ENCODE measurements around the gene NUP88.
"Not testable (repeated sequence)": the region's sequence is repeated elsewhere in the genome, so short reads cannot be mapped to it uniquely, and the experiment has no call there.

Gene NUP88

DNA sequence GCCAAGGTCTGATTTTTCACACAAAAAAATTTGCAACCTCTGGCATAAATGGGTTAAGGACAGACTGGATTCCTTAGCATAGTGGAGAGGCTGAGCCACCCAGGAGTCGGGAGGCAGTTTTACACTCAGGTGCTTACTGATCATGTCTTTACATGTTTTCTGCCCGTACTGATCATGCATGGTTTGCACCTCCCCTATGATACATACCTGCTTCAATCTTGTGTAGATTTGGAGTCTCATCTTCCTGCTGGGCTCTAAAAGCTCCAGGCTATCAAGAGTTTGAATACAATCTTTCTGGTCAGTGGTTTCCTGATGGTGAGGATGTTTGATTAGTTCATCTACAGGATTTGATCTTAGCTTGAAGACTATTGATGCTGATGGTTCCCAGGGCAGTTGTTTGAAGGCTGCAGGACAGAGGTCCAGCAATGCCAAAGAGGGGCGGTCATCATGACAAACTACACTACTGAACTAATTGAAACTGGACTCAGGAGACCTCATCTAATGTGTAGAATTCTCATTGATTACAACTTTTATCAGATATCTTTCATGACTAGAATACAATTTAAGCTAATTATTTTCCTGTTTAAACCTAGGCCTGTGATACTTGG is 12.6 kb upstream of the NUP88 start:
- Histone ChIP-seq H3K9me3 (ENCODE audit: control insufficient read depth, insufficient read depth, low read length) (no peaks in the 10 kb centered on the region), H3K4me1 (ENCODE audit: insufficient read depth, low read length) (no peaks in the 10 kb centered on the region), H3K9ac (ENCODE audit: low read depth, low read length) (no peak overlapping the region), H3K36me3 (ENCODE audit: insufficient read depth, low read length) (peaks cover 64% of the 10 kb centered on the region)

DNA sequence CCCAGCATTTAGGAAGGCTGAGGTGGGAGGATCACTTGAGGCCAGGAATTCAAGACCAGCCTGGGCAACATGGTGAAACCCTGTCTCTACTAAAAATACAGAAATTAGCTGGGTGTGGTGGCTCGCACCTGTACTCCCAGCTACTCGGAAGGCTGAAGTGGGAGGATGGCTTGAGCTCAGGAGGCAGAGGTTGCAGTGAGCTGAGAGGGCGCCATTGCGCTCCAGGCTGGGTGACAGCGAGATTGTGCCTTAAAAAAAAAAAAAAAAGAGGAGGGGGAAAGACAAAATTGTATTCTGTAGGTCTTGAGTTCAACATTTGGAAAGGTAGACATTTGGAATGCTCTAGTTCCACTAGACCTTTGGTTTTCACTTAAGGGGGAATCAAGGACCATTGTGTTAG is 11.8 kb upstream of the NUP88 start:
- H3K9ac ChIP-seq (ENCODE audit: low read depth, low read length); H3K4me1 ChIP-seq (ENCODE audit: insufficient read depth, low read length); H3K9me3 ChIP-seq (ENCODE audit: control insufficient read depth, insufficient read depth, low read length): not testable (repeated sequence)
- H3K36me3 ChIP-seq (ENCODE audit: insufficient read depth, low read length) = peaks cover 63% of the 10 kb centered on the region

DNA sequence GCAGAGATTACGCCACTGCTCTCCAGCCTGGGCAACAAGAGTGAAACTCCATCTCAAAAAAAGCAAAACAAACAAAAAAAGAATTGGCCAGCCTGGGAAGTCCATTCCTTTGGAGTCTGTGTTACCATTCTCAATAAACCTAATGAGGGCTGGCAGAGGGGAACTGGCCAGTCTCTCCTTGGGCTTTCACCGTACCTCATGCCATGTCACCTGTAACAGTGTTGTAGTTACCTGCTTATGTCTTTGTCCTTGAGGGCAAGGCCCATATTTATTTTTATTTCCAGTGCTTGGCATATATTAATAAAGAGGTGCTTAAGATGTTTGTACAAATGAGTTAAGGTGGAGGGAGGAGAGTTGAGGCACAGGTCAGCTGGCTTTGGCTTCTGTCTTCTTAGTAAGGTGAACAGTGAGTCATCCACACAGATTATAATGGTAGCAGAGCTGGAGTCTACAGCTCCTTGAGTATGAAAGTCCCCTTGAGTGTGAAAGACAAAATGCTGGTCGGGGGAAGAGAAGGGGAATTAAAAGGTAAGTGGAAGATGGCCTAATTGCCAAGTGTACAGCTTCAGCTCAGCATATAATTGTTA is 11.0 kb upstream of the NUP88 start:
- no peak overlapping the region for H3K9ac ChIP-seq (ENCODE audit: low read depth, low read length)
- H3K4me1 ChIP-seq (ENCODE audit: insufficient read depth, low read length) = no peaks in the 10 kb centered on the region
- H3K36me3 ChIP-seq (ENCODE audit: insufficient read depth, low read length) = peaks cover 67% of the 10 kb centered on the region
- H3K9me3 ChIP-seq (ENCODE audit: control insufficient read depth, insufficient read depth, low read length) = no peaks in the 10 kb centered on the region

DNA sequence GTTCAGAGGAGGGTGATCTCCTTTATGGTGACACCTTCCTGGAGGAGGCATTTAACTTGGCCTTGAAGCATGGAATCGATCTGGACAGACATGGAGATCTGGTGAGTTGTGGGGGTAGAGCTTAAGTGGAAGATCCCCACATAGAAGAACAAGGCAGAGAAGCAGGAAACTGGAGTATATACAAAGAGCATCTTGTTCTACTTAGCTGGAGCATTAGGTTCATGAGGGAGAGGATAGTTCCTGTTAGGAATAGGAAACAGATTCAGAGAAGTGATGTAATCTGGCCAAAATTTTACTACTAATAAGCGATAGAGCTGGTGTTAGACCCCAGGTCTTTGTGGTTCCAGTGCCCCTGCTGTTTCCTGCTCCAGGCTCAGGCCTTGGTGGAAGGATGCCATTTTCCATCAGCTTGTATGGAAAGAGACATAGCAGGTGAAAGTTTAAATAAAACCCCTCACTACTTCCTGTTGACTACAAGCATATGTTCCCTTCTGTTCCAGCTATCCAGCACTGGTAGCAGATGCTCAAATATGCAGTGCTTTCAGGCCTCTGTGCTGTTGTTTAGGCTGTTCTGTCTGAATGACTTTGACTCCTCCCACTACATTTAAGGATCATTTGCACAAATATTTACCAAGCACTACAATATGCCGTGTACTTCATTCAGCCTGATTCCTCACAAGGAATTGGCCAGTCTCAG is 9.9 kb upstream of the NUP88 start:
- Histone ChIP-seq H3K36me3 (ENCODE audit: insufficient read depth, low read length) (peaks cover 60% of the 10 kb centered on the region), H3K9ac (ENCODE audit: low read depth, low read length) (no peak overlapping the region), H3K9me3 (ENCODE audit: control insufficient read depth, insufficient read depth, low read length) (no peaks in the 10 kb centered on the region), H3K4me1 (ENCODE audit: insufficient read depth, low read length) (no peaks in the 10 kb centered on the region)

DNA sequence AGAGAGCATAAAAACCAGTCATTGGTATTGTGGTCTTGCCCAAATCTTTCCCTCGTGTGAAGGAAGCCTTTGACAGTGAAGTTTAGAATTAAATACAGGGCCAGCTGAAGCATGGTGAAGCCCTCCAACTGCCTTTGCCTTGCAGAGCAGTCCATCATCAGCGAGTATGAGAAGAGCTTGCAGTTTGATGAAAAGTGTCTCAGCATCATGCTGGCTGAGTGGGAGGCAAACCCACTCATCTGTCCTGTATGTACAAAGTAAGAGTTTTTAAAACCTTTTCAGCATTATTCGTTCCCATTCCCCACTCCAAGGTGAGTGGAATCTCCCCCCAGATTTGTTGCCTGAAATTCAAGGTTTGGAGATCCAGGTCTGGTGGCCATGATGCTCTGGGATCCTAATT is 6.4 kb upstream of the NUP88 start:
- H3K36me3 ChIP-seq (ENCODE audit: insufficient read depth, low read length) = peaks cover 44% of the 10 kb centered on the region
- H3K9ac ChIP-seq (ENCODE audit: low read depth, low read length) = no peak overlapping the region

DNA sequence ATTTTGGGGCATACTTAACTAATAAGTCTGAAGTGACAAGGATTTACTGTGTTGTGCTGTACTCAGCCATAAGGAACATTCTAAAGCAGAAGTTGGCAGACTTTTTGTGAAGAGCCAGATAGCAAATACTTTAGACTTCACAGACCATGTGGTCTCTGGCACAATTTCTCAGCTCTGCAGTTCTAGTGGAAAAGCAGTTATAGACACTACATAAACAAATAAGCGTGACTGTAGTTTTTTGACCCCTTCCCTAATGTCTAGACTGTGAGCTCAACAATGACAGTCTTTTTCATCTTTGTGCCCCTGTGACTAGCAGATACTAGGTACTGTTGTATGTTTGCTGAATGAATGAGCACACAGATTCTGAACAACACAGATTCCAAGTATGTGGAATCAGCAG is 5.4 kb upstream of the NUP88 start:
- no peak overlapping the region for H3K9ac ChIP-seq (ENCODE audit: low read depth, low read length)
- H3K36me3 ChIP-seq (ENCODE audit: insufficient read depth, low read length) = peaks cover 38% of the 10 kb centered on the region
- no peaks in the 10 kb centered on the region for H3K4me1 ChIP-seq (ENCODE audit: insufficient read depth, low read length)
- H3K9me3 ChIP-seq (ENCODE audit: control insufficient read depth, insufficient read depth, low read length) = no peaks in the 10 kb centered on the region

More for the DNA sequence above, 6.4 kb upstream of the NUP88 start:
- Histone ChIP-seq H3K4me1 (ENCODE audit: insufficient read depth, low read length) (no peaks in the 10 kb centered on the region), H3K9me3 (ENCODE audit: control insufficient read depth, insufficient read depth, low read length) (no peaks in the 10 kb centered on the region)

DNA sequence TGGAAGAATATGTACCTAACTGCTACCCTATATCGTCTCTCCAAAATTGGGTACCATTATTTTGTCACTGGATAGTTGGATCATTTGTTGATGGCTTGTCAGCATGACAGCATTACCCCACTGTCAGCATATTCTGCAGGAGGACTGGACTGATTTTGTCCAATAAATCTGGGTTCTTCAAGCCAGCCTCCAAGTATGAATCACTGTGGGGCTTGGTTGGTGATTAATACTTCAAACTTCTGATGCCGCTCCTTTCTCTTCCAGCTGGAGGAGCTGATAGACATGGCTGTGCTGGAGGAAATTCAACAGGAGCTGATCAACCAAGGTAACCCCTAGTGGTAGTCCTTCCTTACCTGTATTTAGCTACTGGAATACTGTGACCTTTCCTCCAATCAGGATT is 3.0 kb upstream of the NUP88 start:
- peaks cover 21% of the 10 kb centered on the region for H3K36me3 ChIP-seq (ENCODE audit: insufficient read depth, low read length)
- H3K9ac ChIP-seq (ENCODE audit: low read depth, low read length) = no peak overlapping the region
- no peaks in the 10 kb centered on the region for H3K4me1 ChIP-seq (ENCODE audit: insufficient read depth, low read length)
- no peaks in the 10 kb centered on the region for H3K9me3 ChIP-seq (ENCODE audit: control insufficient read depth, insufficient read depth, low read length)

DNA sequence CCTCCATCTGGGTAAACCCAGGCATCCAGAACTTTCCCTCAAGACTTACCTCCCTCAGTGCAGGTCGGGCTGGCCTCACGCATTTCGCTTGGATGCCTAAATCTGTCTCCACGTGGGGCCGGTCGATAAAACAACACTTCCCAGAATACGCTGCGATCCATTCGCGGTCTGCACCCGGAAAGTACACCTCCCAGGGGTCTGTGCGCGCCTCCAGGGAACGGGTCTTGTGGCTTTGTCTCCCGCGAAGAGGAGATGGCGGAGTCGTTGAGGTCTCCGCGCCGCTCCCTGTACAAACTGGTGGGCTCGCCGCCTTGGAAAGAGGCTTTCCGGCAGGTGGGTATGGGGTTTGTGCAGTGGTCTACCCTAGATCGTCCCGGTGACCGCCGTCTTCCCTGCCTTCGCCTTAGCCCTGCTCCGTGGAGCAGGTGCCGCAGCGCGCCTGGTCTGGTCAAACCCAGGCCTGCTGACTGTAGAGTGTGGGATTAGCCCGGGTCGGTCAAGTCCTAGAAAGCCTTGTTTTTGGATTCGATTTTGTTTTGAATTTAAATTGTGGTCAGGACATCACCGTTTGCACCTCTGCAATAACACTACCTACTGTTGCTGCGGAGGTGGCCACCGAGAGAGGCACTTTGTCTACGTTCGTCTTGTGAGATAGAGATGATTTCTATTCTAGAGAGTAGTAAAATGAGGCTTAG is 644 bp upstream of the NUP88 start, which contains the start of gene RPAIN:
TSS of gene RPAIN (plus strand) at position 224 of the 695 bp plus-strand sequence. CDS start at position 253, 29 bp downstream.
- Histone ChIP-seq H3K9me3 (ENCODE audit: control insufficient read depth, insufficient read depth, low read length) (no peaks in the 10 kb centered on the region), H3K36me3 (ENCODE audit: insufficient read depth, low read length) (peaks cover 12% of the 10 kb centered on the region), H3K9ac (ENCODE audit: low read depth, low read length) (peak within 1 kb of the TSS; percentile 97), H3K4me1 (ENCODE audit: insufficient read depth, low read length) (no peaks in the 10 kb centered on the region)

DNA sequence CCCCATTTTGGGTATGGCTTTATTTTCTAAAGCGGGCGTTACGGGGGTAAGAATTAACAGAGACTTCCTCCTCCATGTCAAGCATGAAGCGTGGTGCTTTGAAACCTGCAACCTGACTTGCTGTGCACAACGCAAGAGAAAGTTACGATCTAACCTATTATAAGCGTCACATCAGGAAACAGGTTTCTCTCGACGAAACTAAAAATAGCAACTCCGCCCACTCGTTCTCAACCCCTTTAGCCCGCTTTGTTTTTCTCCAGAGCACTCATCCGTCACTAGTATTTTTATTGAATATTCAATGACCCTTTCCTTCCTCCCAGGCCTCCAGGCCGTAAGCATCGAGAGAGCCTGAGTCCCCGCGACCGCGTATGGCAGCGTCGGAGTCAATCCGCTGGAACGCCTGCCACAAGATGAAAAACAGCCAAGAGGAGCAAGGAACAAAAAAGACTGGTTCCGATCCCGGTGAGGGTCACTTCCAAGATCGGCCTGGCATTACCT is 555 bp downstream of the NUP88 start:
- Histone ChIP-seq H3K9me3 (ENCODE audit: control insufficient read depth, insufficient read depth, low read length) (no peaks in the 10 kb centered on the region), H3K9ac (ENCODE audit: low read depth, low read length) (peak overlapping the region; percentile 97), H3K36me3 (ENCODE audit: insufficient read depth, low read length) (peaks cover 14% of the 10 kb centered on the region), H3K4me1 (ENCODE audit: insufficient read depth, low read length) (no peaks in the 10 kb centered on the region; the same call in 1 of the 2 replicates)

DNA sequence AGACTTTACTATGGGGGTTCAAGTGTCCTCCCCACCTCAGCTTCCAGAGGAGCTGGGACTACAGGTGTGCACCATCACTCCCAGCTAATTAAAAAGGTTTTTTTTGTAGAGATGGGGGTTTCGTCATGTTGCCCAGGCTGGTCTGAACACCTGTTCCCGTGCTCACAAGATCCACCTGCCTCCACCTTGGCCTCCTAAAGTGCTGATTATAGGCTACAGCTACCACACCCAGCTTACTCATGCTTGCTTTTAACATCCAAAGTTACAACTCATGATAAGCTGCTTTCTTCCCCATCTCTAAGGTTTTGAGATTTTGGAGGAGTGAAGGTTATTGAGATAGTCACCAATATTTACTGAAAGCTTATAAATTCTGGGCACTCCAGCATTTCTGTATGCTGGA is 2.6 kb downstream of the NUP88 start:
- no peaks in the 10 kb centered on the region for H3K9me3 ChIP-seq (ENCODE audit: control insufficient read depth, insufficient read depth, low read length)
- H3K9ac ChIP-seq (ENCODE audit: low read depth, low read length) = no peak overlapping the region
- H3K36me3 ChIP-seq (ENCODE audit: insufficient read depth, low read length) = peaks cover 18% of the 10 kb centered on the region
- no peaks in the 10 kb centered on the region; the same call in 1 of the 2 replicates for H3K4me1 ChIP-seq (ENCODE audit: insufficient read depth, low read length)

DNA sequence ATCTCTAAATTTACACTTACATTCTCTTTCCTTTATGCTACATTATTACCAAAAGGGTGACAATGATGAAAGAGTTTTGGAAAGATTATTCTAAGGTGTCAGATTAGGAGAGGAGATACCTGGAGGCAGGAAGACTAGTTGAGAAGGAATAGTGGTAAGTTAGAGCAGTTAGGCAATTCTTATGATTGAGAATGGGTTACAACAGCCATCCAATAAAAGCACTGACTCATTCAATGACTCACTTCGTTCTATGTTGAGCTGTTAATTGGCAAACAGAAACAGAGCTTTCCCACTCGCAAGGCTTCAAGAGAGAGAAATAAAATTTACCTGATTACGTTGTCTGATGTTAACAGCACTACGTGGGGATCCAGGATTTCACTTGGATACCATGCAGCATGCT is 5.8 kb downstream of the NUP88 start:
- H3K9ac ChIP-seq (ENCODE audit: low read depth, low read length) = no peak overlapping the region
- H3K36me3 ChIP-seq (ENCODE audit: insufficient read depth, low read length) = peaks cover 34% of the 10 kb centered on the region
- H3K4me1 ChIP-seq (ENCODE audit: insufficient read depth, low read length) = no peaks in the 10 kb centered on the region; the same call in 1 of the 2 replicates
- H3K9me3 ChIP-seq (ENCODE audit: control insufficient read depth, insufficient read depth, low read length) = no peaks in the 10 kb centered on the region

DNA sequence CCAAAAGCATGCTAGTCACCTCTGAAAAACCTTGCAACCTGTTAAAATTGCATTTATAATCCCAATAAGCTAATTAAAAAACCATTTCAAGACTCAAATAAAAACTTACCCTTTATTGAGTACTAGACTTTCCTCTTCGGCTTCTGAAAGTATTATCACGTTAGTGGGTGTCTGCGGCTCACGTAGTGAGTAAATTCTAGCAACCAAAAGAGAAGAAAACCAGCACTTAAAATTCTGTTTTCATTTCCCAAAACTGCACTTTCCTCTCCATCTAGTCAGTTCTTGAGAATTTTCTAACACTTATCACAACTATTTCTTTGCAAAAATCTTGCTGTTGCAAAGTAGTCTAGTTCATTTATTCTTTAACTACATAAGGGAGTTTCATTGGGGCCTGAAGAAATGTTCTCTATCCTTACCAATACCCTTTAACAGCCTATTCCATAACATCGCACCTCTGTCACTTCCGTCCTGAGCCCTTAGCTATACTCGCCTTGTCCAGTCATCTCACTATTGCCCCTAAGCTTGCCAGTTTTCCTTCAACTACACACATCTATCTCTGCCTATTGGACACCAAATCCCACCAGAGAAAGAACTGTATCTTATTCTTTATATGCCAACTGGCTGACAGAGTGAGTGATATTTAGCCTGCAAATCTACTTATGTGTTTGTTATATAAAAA is 8.7 kb downstream of the NUP88 start:
- no peak overlapping the region for H3K9ac ChIP-seq (ENCODE audit: low read depth, low read length)
- H3K4me1 ChIP-seq (ENCODE audit: insufficient read depth, low read length) = no peaks in the 10 kb centered on the region; the same call in 1 of the 2 replicates
- H3K36me3 ChIP-seq (ENCODE audit: insufficient read depth, low read length) = peaks cover 55% of the 10 kb centered on the region
- no peaks in the 10 kb centered on the region for H3K9me3 ChIP-seq (ENCODE audit: control insufficient read depth, insufficient read depth, low read length)

DNA sequence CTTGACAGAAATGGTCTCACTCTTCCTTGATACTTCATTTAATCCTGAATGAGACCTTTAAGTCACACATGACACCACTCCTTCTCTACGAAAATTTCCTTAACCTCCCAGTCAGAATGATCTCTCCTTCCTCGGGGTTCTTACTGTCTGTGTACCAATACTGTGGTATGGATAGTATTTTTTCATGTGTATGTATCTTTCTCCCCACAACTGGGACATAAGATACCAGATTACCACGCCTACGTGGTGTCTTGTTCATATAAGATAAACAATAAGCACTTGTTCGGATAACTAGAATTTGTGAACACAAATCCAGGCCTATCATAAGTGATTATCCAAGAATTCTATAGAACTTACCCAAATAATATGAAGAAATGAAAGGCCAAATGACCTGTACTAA is 11.3 kb downstream of the NUP88 start:
- Histone ChIP-seq H3K4me1 (ENCODE audit: insufficient read depth, low read length) (no peaks in the 10 kb centered on the region), H3K9ac (ENCODE audit: low read depth, low read length) (no peak overlapping the region), H3K9me3 (ENCODE audit: control insufficient read depth, insufficient read depth, low read length) (no peaks in the 10 kb centered on the region), H3K36me3 (ENCODE audit: insufficient read depth, low read length) (peaks cover 60% of the 10 kb centered on the region)

DNA sequence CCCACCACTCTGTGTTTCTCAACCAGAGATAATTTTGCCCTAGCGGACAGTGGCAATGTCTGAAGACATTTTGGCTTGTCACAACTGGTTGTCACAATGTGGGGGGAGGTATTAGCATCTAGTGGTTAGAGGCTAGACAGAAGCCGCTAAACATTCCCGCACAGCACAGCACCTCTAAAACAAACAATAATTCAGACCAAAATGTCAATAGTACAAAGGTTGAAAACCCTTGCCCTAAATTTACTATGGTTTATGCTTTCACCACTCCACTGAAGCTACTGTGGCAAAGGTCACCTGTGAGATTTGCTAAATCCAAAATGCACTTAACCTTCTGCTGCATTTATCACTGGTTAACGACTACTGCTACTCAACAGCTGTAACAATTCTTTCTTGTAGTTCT is 14.1 kb downstream of the NUP88 start:
- peaks cover 47% of the 10 kb centered on the region for H3K36me3 ChIP-seq (ENCODE audit: insufficient read depth, low read length)
- no peaks in the 10 kb centered on the region for H3K4me1 ChIP-seq (ENCODE audit: insufficient read depth, low read length)
- no peak overlapping the region for H3K9ac ChIP-seq (ENCODE audit: low read depth, low read length)
- H3K9me3 ChIP-seq (ENCODE audit: control insufficient read depth, insufficient read depth, low read length) = no peaks in the 10 kb centered on the region
